NCI-H345 treated with DMSO at 0.1 percent for 48 hours (cell line): ENCODE data around the gene SMAD5.
A peak's percentile ranks its signal among the peaks of the same experiment; 100 is the strongest.

Experiments
- DNase-seq: peaks from one replicate; lab custom pipeline; 2025; ENCODE audit not compliant: unreplicated experiment; lab: John Stamatoyannopoulos, UW

Gene SMAD5

GRCh38 chr5:136194576-136194975 lies 61.9 kb downstream of the SMAD5 start:
- DNase-seq, result no peak

GRCh38 chr5:136195971-136196820 lies 63.6 kb downstream of the SMAD5 start:
- DNase-seq, result no peak

GRCh38 chr5:136197462-136198142 lies 65.0 kb downstream of the SMAD5 start:
- DNase-seq, result no peak

GRCh38 chr5:136198453-136198852 lies 65.8 kb downstream of the SMAD5 start:
- no peak for DNase-seq

- no peak for DNase-seq
Measured at GRCh38 chr5:136199408-136199807, 66.8 kb downstream of the SMAD5 start.

GRCh38 chr5:136200130-136200529 lies 67.5 kb downstream of the SMAD5 start:
- DNase-seq, result no peak

- no peak for DNase-seq
Measured at GRCh38 chr5:136200761-136201160, 68.1 kb downstream of the SMAD5 start.

GRCh38 chr5:136201870-136202269 lies 69.2 kb downstream of the SMAD5 start:
- DNase-seq, result no peak

GRCh38 chr5:136202469-136203205 lies 70.0 kb downstream of the SMAD5 start:
- DNase-seq, result no peak

- DNase-seq, result no peak
Measured at GRCh38 chr5:136203303-136203922, 70.8 kb downstream of the SMAD5 start.

- no peak for DNase-seq
Measured at GRCh38 chr5:136205061-136205702, 72.5 kb downstream of the SMAD5 start.

GRCh38 chr5:136205941-136206340 lies 73.3 kb downstream of the SMAD5 start:
- DNase-seq, result no peak

GRCh38 chr5:136206361-136206760 lies 73.7 kb downstream of the SMAD5 start:
- no peak for DNase-seq

- DNase-seq, result no peak
Measured at GRCh38 chr5:136207631-136208030, 75.0 kb downstream of the SMAD5 start.

- DNase-seq, result no peak
Measured at GRCh38 chr5:136208916-136209315, 76.3 kb downstream of the SMAD5 start.

GRCh38 chr5:136209346-136209910 lies 76.8 kb downstream of the SMAD5 start:
- DNase-seq, result no peak

- no peak for DNase-seq
Measured at GRCh38 chr5:136210259-136210658, 77.6 kb downstream of the SMAD5 start.

- no peak for DNase-seq
Measured at GRCh38 chr5:136211282-136212040, 78.8 kb downstream of the SMAD5 start.

- peak; percentile 21 for DNase-seq
Measured at GRCh38 chr5:136212252-136212721, 79.6 kb downstream of the SMAD5 start.
